NCI-H2227 (cell line): ENCODE data around the gene GASK1A.
A peak's percentile ranks its signal among the peaks of the same experiment; 100 is the strongest.
"Not testable (repeated sequence)": the region's sequence is repeated elsewhere in the genome, so short reads cannot be mapped to it uniquely, and the experiment has no call there.

ENCODE experiments used
- DNase-seq: peaks from one replicate; lab custom pipeline; 2025; ENCODE audit not compliant: unreplicated experiment; lab: John Stamatoyannopoulos, UW

GASK1A gene

GRCh38 chr3:42979044-42979972 is at the start of gene GASK1A:
GASK1A (plus strand) TSS chr3:42979311; CDS start chr3:42979643, 332 bp downstream.
- DNase-seq: peak; percentile 13

GRCh38 chr3:42934111-42934510 is 45.0 kb upstream of the GASK1A start:
- DNase-seq: no peak

GRCh38 chr3:42934910-42935309 is 44.2 kb upstream of the GASK1A start:
- DNase-seq: no peak

- DNase-seq: no peak
Measured at GRCh38 chr3:42935472-42935871, 43.6 kb upstream of the GASK1A start.

- no peak for DNase-seq
Measured at GRCh38 chr3:42936157-42936981, 42.7 kb upstream of the GASK1A start.

GRCh38 chr3:42937334-42937733 is 41.8 kb upstream of the GASK1A start:
- DNase-seq: no peak

GRCh38 chr3:42942693-42943092 is 36.4 kb upstream of the GASK1A start:
- DNase-seq: no peak

GRCh38 chr3:42946050-42946449 is 33.1 kb upstream of the GASK1A start:
- no peak for DNase-seq

- no peak for DNase-seq
Measured at GRCh38 chr3:42957573-42957972, 21.5 kb upstream of the GASK1A start.

- no peak for DNase-seq
Measured at GRCh38 chr3:42960282-42960681, 18.8 kb upstream of the GASK1A start.

- no peak for DNase-seq
Measured at GRCh38 chr3:42960786-42961185, 18.3 kb upstream of the GASK1A start.

GRCh38 chr3:42961633-42962032 is 17.5 kb upstream of the GASK1A start:
- DNase-seq: peak; percentile 60

- DNase-seq: no peak
Measured at GRCh38 chr3:42963269-42963668, 15.8 kb upstream of the GASK1A start.

- no peak for DNase-seq
Measured at GRCh38 chr3:42964266-42964665, 14.8 kb upstream of the GASK1A start.

GRCh38 chr3:42970557-42970956 is 8.6 kb upstream of the GASK1A start:
- no peak for DNase-seq

GRCh38 chr3:42970976-42971772 is 7.9 kb upstream of the GASK1A start:
- no peak for DNase-seq

GRCh38 chr3:42974906-42975305 is 4.2 kb upstream of the GASK1A start:
- DNase-seq: not testable (repeated sequence)

GRCh38 chr3:42975456-42975855 is 3.7 kb upstream of the GASK1A start:
- DNase-seq: no peak

- no peak for DNase-seq
Measured at GRCh38 chr3:42975955-42976354, 3.2 kb upstream of the GASK1A start.

GRCh38 chr3:42980209-42980608 is 1.1 kb downstream of the GASK1A start:
- no peak for DNase-seq

- DNase-seq: no peak
Measured at GRCh38 chr3:42980909-42981308, 1.8 kb downstream of the GASK1A start.
